Prostate gland (tissue), 2 donors: ENCODE results near the gene NR1H2.
"Not testable (repeated sequence)": the region's sequence is repeated elsewhere in the genome, so short reads cannot be mapped to it uniquely, and the experiment has no call there.

ENCODE experiments used
- CTCF ChIP-seq, 4 experiments: fragments of 200-600 bp in 2 of 4; fragments of 450-650 bp in 2 of 4; sonication (generic) in 2 of 4; IDR thresholded peaks; 1 replicate in 3 of 4; 2 replicates in 1 of 4; pipeline ENCODE4 v1.5.1; 2016 to 2019; ENCODE audit warnings: antibody characterized with exemption in 4 of 4, mild to moderate bottlenecking in 2 of 4, moderate library complexity in 2 of 4
- POLR2A ChIP-seq: fragments of 450-650 bp; IDR thresholded peaks from one replicate; pipeline ENCODE4 v1.6.1; 2016; ENCODE audit warnings: antibody characterized with exemption, mild to moderate bottlenecking

- not testable (repeated sequence) for TF ChIP-seq CTCF (IDR thresholded peaks at IDR 0.05); POLR2A
Measured at GRCh38 chr19:50390295-50390694, 14.0 kb downstream of the NR1H2 start.
